ENCODE measurements around the gene TDRD6. TPM values are rescaled to one million over a fixed set of nuclear protein-coding genes. Genes with fewer than 3 reads are reported as not detected.
"Not testable (repeated sequence)": the region's sequence is repeated elsewhere in the genome, so short reads cannot be mapped to it uniquely, and the experiment has no call there.

TDRD6 gene
- total RNA-seq, 1 donor from 2014 or later, result under 0.01 TPM

- DNase-seq (ENCODE audit: low read depth in 2 of 2), result not testable (repeated sequence)
These were observed 56.6 kb downstream of the TDRD6 start for GRCh38 chr6:46744159-46744725.

- DNase-seq (ENCODE audit: low read depth in 2 of 2), result no peak
These were observed 58.3 kb downstream of the TDRD6 start for GRCh38 chr6:46745973-46746372.

DNA sequence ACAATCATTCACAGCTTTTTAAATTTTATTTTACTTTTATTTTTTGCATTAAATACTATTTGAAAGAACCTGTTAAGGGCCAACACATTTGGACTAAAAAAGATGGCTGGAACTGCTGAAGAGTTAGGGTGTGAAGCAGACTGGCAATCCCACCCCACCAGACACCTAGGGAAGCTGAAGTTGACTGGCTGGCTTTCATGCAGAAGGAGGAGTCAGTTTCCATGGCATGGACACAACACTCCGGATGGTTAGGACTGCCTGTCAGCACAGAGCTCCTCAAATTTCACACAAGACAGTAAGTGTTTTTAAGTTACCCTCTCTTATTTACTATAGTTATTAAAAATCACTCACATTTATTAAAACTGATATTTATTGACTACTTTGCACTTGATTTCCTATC lies 59.0 kb downstream of the TDRD6 start, which contains the start of gene ANKRD66:
TSS of gene ANKRD66 (plus strand) at position 238 of the 400 bp plus-strand sequence. CDS start 5,016 bp downstream, outside the sequence.
- no peak for DNase-seq (ENCODE audit: low read depth in 2 of 2)

GRCh38 chr6:46748940-46749503 lies 61.3 kb downstream of the TDRD6 start:
- no peak for DNase-seq (ENCODE audit: low read depth in 2 of 2)

DNA sequence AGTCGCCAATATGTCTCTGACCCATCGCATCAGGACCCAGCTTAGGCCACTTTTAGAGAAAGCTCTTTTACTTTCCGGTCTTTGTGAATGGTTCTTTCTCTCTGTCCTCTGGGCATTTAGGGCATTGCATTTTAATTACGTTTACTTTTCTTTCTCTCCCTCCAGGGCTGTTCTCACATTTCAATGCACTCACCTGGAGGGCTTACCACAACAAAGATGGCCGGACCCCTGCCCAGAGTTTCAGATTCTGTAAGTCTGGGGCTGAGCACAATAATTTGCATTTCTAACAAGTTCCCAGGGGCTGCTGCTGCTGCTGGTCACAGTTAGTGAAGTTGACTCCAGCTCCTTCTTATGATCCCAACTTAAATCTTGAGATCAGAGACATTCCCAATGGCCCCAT lies 62.0 kb downstream of the TDRD6 start:
- no peak for DNase-seq (ENCODE audit: low read depth in 2 of 2)

- DNase-seq (ENCODE audit: low read depth in 2 of 2), result no peak
These were observed 64.0 kb downstream of the TDRD6 start for GRCh38 chr6:46751658-46752057.

Other genes with a start within 250 kb of the TDRD6 start
- gene RCAN2, start 196.4 kb upstream of the TDRD6 start, total RNA-seq, result under 0.01 TPM in 1 of 2 replicates, not detected in the other
- gene CYP39A1, start 35.1 kb upstream of the TDRD6 start, total RNA-seq, result under 0.01 and 0.60 TPM in 2 replicates
- gene SLC25A27, start 34.9 kb upstream of the TDRD6 start, total RNA-seq, result 0.22 and 1.4 TPM in 2 replicates
- not detected in 2 replicates for gene PLA2G7, start 47.5 kb downstream of the TDRD6 start, total RNA-seq
- gene ANKRD66, start 59.0 kb downstream of the TDRD6 start, total RNA-seq, result not detected in 2 replicates
- gene MEP1A, start 105.5 kb downstream of the TDRD6 start, total RNA-seq, result not detected in 2 replicates
- 57.3 and 83.7 TPM in 2 replicates for gene ADGRF5, start 234.1 kb downstream of the TDRD6 start, total RNA-seq

Data from lung microvascular endothelial cell (primary cell).